ENCODE results near the gene FNBP1.
"Not testable (repeated sequence)": the region's sequence is repeated elsewhere in the genome, so short reads cannot be mapped to it uniquely, and the experiment has no call there.

FNBP1 gene

DNA sequence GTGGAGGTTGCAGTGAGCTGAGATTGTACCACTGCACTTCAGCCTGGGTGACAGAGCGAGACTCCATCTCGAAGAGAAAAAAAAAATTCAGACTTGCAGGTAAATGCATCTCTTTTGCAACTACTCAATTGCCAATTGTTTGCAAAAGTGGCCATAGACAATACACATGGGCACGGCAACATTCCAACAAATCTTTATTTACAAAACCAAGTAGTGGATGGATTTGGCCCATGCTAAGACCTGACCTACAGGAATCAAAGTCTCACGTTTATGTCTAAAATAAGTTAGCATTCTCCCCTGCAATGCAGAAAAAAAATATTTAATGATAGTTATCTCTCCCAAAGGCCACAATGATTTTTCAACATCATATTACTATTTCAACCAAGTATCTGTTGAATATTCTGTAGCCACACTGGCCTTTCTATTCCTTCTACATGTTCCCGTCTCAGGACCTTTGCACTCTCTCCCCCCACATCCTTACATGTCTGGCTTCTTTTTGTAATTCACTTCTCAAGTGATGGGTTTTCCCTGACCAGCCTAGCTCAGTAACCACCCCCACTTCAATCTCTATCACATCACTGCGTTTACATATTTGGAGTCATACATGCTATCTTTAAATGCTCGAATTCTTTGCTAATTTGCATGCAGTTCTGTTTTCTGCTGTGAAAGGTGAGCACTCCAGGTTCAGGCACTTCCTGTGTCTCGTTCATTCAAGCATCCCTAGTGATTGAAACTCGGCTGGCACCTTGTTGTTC lies 54.2 kb downstream of the FNBP1 start:
- TF ChIP-seq, protein P1, sequence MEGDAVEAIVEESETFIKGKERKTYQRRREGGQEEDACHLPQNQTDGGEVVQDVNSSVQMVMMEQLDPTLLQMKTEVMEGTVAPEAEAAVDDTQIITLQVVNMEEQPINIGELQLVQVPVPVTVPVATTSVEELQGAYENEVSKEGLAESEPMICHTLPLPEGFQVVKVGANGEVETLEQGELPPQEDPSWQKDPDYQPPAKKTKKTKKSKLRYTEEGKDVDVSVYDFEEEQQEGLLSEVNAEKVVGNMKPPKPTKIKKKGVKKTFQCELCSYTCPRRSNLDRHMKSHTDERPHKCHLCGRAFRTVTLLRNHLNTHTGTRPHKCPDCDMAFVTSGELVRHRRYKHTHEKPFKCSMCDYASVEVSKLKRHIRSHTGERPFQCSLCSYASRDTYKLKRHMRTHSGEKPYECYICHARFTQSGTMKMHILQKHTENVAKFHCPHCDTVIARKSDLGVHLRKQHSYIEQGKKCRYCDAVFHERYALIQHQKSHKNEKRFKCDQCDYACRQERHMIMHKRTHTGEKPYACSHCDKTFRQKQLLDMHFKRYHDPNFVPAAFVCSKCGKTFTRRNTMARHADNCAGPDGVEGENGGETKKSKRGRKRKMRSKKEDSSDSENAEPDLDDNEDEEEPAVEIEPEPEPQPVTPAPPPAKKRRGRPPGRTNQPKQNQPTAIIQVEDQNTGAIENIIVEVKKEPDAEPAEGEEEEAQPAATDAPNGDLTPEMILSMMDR (IDR thresholded peaks at IDR 0.05; ENCODE audit: low read depth, low read length, missing control alignments), result no peak
- in situ Hi-C loops (cut with HindIII; ENCODE audit: low sequenced_read_pairs), result no loop called here
- no peak overlapping the region for H3K4me3 ChIP-seq (ENCODE audit: low read depth, low read length)
- no peak for DNase-seq (ENCODE audit: low read depth)

DNA sequence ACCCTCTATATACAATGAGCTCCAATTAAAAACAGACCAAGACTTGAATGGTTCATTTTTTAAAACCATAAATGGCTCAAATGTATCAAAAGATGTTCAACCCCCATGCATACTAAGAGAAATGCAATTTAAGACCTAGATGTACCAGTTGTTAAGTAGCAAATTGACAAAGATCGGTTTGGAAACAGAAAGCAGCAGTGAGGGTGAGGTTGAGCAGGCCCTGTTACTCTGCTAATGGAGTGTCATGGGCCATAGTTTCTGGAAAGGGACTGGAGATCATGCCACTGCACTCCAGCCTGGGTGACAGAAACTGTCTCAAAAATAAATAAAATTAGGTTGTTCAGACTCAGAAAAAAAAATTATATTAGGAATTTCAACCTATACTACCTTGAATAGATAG lies 55.0 kb downstream of the FNBP1 start:
- in situ Hi-C loops (cut with HindIII; ENCODE audit: low sequenced_read_pairs), result no loop called here
- TF ChIP-seq, protein P1 (IDR thresholded peaks at IDR 0.05; ENCODE audit: low read depth, low read length, missing control alignments), result no peak

DNA sequence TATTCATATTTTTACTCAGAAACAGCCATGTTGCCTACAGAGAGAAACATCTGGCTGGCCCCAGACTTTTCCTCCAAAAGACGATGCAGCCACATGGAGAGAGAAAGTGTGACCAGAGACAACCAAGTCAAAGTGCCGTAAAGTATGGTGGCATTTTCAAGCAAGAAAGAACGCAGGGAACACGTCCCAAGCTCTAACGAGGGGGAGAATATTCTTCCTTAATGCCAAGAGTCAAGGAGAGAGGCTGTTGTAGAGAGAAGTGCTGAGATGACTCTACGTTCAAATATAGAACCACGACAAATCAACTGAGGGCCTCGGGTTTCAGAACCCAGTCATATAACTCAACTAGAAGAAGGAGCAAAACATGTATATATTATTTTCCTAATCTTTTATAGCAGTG lies 55.9 kb downstream of the FNBP1 start:
- in situ Hi-C loops (cut with HindIII; ENCODE audit: low sequenced_read_pairs), result no loop called here
- DNase-seq (ENCODE audit: low read depth), result no peak
- TF ChIP-seq, protein P1 (IDR thresholded peaks at IDR 0.05; ENCODE audit: low read depth, low read length, missing control alignments), result no peak
- H3K4me3 ChIP-seq (ENCODE audit: low read depth, low read length), result no peak overlapping the region

More for the DNA sequence above, 55.0 kb downstream of the FNBP1 start:
- no peak overlapping the region for H3K4me3 ChIP-seq (ENCODE audit: low read depth, low read length)
- DNase-seq (ENCODE audit: low read depth), result no peak

DNA sequence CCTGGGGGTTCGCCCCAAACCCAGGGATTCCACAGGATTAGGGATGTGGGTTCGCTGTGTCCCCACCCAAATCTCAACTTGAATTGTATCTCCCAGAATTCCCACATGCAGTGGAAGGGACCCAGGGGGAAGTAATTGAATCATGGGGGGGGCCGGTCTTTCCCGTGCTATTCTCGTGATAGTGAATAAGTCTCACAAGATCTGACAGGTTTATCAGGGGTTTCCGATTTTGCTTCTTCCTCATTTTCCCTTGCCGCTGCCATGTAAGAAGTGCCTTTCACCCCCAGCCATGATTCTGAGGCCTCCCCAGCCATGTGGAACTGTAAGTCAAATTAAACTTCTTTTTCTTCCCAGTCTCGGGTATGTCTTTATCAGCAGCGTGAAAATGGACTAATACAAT lies 58.4 kb downstream of the FNBP1 start:
- H3K4me3 ChIP-seq (ENCODE audit: low read depth, low read length); DNase-seq (ENCODE audit: low read depth); in situ Hi-C loops (cut with HindIII; ENCODE audit: low sequenced_read_pairs): not testable (repeated sequence)

DNA sequence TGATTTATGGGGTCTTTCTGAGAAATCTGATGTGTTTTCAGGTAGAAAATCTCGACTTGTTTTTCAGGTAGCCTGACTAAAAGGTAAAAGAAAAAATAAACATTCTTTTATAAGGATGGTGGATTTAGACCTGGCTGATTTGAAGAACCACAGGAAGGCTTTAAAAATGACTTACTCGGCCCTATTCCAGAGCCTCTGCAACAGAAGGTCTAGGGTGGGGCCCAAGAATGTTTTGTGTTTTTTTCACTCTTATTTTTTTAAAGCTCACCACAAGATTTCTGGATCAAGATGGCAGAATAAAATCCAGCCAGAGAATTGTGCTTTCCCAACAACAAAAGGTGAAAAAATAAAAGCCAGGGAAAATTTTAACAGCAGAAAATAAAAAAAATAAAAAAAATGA lies 59.1 kb downstream of the FNBP1 start:
- H3K4me3 ChIP-seq (ENCODE audit: low read depth, low read length), result no peak overlapping the region

DNA sequence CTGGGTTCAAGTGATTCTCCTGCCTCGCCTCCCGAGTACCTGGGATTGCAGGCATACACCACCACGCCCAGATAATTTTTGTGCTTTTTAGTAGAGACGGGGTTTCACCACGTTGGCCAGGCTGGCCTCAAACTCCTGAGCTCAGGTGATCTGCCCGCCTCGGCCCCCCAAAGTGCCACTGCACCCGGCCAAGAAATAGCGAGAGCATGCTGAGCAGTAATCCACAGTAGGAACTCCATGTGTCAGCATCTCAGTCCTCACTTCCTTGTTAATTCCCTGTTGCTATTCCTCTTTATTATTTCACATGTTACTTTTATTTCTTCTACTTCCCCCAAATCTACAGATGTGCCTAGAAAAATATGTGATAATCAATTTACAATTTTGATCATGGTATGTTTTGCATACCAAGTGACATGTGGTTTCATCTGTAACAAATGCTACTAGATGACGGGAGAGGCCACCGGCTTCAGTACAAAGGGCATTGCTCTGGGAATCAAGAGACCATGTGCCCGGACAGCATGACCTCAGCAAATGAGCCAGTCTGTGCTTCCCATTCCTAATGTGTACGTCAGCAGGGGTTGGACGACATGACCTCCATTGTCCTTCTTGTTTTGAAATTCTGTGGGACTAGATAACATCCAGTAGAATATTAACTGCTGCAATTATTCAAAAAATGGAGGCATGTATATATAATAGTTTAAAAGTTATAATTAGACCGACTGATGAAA lies 61.6 kb downstream of the FNBP1 start:
- H3K4me3 ChIP-seq (ENCODE audit: low read depth, low read length), result no peak overlapping the region
- no peak for DNase-seq (ENCODE audit: low read depth)
- TF ChIP-seq, protein P1 (IDR thresholded peaks at IDR 0.05; ENCODE audit: low read depth, low read length, missing control alignments), result no peak
- in situ Hi-C loops (cut with HindIII; ENCODE audit: low sequenced_read_pairs), result no loop called here

More for the DNA sequence above, 59.1 kb downstream of the FNBP1 start:
- in situ Hi-C loops (cut with HindIII; ENCODE audit: low sequenced_read_pairs), result no loop called here
- DNase-seq (ENCODE audit: low read depth), result peak; percentile 57
- TF ChIP-seq, protein P1 (IDR thresholded peaks at IDR 0.05; ENCODE audit: low read depth, low read length, missing control alignments), result no peak

DNA sequence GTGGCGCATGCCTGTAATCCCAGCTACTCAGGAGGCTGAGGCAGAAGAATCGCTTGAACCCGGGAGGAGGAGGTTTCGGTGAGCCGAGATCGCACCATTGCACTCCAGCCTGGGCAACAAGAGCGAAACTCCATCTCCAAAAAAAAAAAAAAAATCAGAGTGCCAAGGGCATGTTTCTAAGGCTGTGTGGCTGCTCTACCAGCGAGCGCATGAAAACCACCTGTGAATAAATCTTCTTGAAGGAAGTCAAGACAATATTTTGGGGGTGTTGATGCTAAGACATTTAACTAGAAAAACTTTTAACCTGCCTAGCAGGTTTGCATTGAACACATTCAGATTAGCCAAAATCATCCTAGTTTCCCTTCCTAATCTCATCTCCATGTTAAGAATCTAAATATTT lies 62.8 kb downstream of the FNBP1 start:
- DNase-seq (ENCODE audit: low read depth); H3K4me3 ChIP-seq (ENCODE audit: low read depth, low read length); in situ Hi-C loops (cut with HindIII; ENCODE audit: low sequenced_read_pairs): not testable (repeated sequence)
